Measurements from ENCODE around the gene VAC14.

Gene VAC14

GRCh38 chr16:70706948-70707465 is 94.0 kb downstream of the VAC14 start:
- DNase-seq (ENCODE audit: low read depth) = no peak

- no peak for DNase-seq (ENCODE audit: low read depth)
These were observed 95.9 kb downstream of the VAC14 start for GRCh38 chr16:70705056-70705455.

- no peak for DNase-seq (ENCODE audit: low read depth)
These were observed 96.4 kb downstream of the VAC14 start for GRCh38 chr16:70704586-70704985.

- DNase-seq (ENCODE audit: low read depth) = no peak
These were observed 97.0 kb downstream of the VAC14 start for GRCh38 chr16:70703835-70704381.

GRCh38 chr16:70703041-70703834 is 97.7 kb downstream of the VAC14 start:
- no peak for DNase-seq (ENCODE audit: low read depth)

- DNase-seq (ENCODE audit: low read depth) = no peak
These were observed 98.3 kb downstream of the VAC14 start for GRCh38 chr16:70702624-70703023.

GRCh38 chr16:70701998-70702397 is 99.0 kb downstream of the VAC14 start:
- DNase-seq (ENCODE audit: low read depth) = no peak

- DNase-seq (ENCODE audit: low read depth) = no peak
These were observed 99.4 kb downstream of the VAC14 start for GRCh38 chr16:70701596-70701995.

- DNase-seq (ENCODE audit: low read depth) = no peak
These were observed 99.9 kb downstream of the VAC14 start for GRCh38 chr16:70701036-70701435.

- DNase-seq (ENCODE audit: low read depth) = no peak
These were observed 100.6 kb downstream of the VAC14 start for GRCh38 chr16:70700101-70701020.

GRCh38 chr16:70699696-70700095 is 101.3 kb downstream of the VAC14 start:
- DNase-seq (ENCODE audit: low read depth) = no peak

- DNase-seq (ENCODE audit: low read depth) = no peak
These were observed 102.1 kb downstream of the VAC14 start for GRCh38 chr16:70698901-70699300.

- DNase-seq (ENCODE audit: low read depth) = no peak
These were observed 103.3 kb downstream of the VAC14 start for GRCh38 chr16:70697594-70698170.

GRCh38 chr16:70696952-70697593 is 103.9 kb downstream of the VAC14 start:
- no peak for DNase-seq (ENCODE audit: low read depth)

GRCh38 chr16:70696355-70696754 is 104.6 kb downstream of the VAC14 start:
- DNase-seq (ENCODE audit: low read depth) = no peak

- DNase-seq (ENCODE audit: low read depth) = no peak
These were observed 105.5 kb downstream of the VAC14 start for GRCh38 chr16:70695331-70696070.

- no peak for DNase-seq (ENCODE audit: low read depth)
These were observed 106.1 kb downstream of the VAC14 start for GRCh38 chr16:70694868-70695218.

- no peak for DNase-seq (ENCODE audit: low read depth)
These were observed 106.7 kb downstream of the VAC14 start for GRCh38 chr16:70694088-70694867.

GRCh38 chr16:70692873-70693671 is 107.9 kb downstream of the VAC14 start:
- DNase-seq (ENCODE audit: low read depth) = no peak

All from stimulated activated CD8-positive, alpha-beta memory T cell treated with anti-CD3 and anti-CD28 coated beads, Interleukin-12 subunit alpha, Interleukin-12 subunit beta, amount 100 ng/mL, for 1 hour (primary cell).